HepG2 (cell line): ENCODE data around the gene C11orf58. TPM values are rescaled to one million over a fixed set of nuclear protein-coding genes. Genes with fewer than 3 reads are reported as not detected.

ENCODE experiments used
- GFI1 ChIP-seq: sonication (generic); formaldehyde crosslinking; IDR thresholded peaks from 2 replicates; pipeline ENCODE4 v1.5.0; 2020; ENCODE audit warnings: missing genetic modification reagents, mild to moderate bottlenecking, borderline replicate concordance
- HDAC6 ChIP-seq: fragments of 200-600 bp; sonication (generic); IDR thresholded peaks from 2 replicates; pipeline ENCODE4 v1.7.0; 2017; ENCODE audit warnings: mild to moderate bottlenecking, antibody characterized with exemption, low read length, low read depth
- ISX ChIP-seq: sonication (generic); formaldehyde crosslinking; conservative IDR thresholded peaks from 2 replicates; pipeline ENCODE4 v1.5.0; 2020; ENCODE audit warnings: missing genetic modification reagents
- MIER2 ChIP-seq: IDR thresholded peaks from 2 replicates; pipeline ENCODE4 v1.6.1; 2016; ENCODE audit warnings: missing biosample characterization, missing genetic modification reagents
- NCOA1 ChIP-seq: sonication (generic); formaldehyde crosslinking; IDR thresholded peaks from 2 replicates; pipeline ENCODE4 v1.9.0; 2021; ENCODE audit warnings: missing genetic modification reagents
- ZEB1 ChIP-seq: IDR thresholded peaks from 2 replicates; pipeline ENCODE4 v1.6.1; 2012; ENCODE audit warnings: mild to moderate bottlenecking, low read depth, inconsistent platforms; ENCODE audit not compliant: insufficient replicate concordance
- ZNF263 ChIP-seq: sonication (generic); formaldehyde crosslinking; IDR thresholded peaks from 2 replicates; pipeline ENCODE4 v1.4.0; 2020; ENCODE audit warnings: missing genetic modification reagents
- ZZZ3 ChIP-seq: sonication (generic); formaldehyde crosslinking; IDR thresholded peaks from 2 replicates; pipeline ENCODE4 v1.4.0; 2020; ENCODE audit warnings: missing genetic modification reagents, mild to moderate bottlenecking, borderline replicate concordance
- polyA plus RNA-seq, 8 experiments: library from polyadenylated mRNA; depleted of rRNA in 3 of 8; stranded (reverse) in 7 of 8; unstranded in 1 of 8; fragments of >200 nt; fragmentation: Illumina TruSeq in 4 of 8; extraction: Trizol in 4 of 8; gene quantifications; 2 replicates each; pipeline versions ENCODE4 v1.2.1 to v1.2.3, GENCODE V29; 2011 to 2016; ENCODE audit warnings: low read depth in 4 of 8, missing spikeins in 1 of 8, mixed read lengths in 1 of 8; ENCODE audit not compliant: insufficient read depth in 1 of 8
- total RNA-seq, 5 experiments: library from RNA; depleted of rRNA; stranded (reverse); fragments of >200 nt; fragmentation: Illumina TruSeq; extraction: Trizol; gene quantifications; 2 replicates each; pipeline ENCODE4 v1.2.3, GENCODE V29; 2016; ENCODE audit warnings: low read depth in 1 of 5
- TF ChIP-seq, protein P1 (sequence below), 2 experiments: fragments of 450-650 bp in 1 of 2; sonication (generic) in 1 of 2; formaldehyde crosslinking; IDR thresholded peaks; 2 replicates each; pipeline versions ENCODE4 v1.5.0 to v1.8.0; 2020 to 2022; ENCODE audit warnings: mild to moderate bottlenecking in 1 of 2, missing genetic modification reagents in 1 of 2
- TF ChIP-seq, protein P2 (sequence below): sonication (generic); formaldehyde crosslinking; conservative IDR thresholded peaks from 2 replicates; pipeline ENCODE4 v1.5.0; 2020; ENCODE audit warnings: missing genetic modification reagents

The C11orf58 gene
- total and polyA plus RNA-seq, 2 of the 13 experiments (the other 11 are each of a cell fraction or from before 2014, with no cell fraction given), result 83.8 to 167 TPM

DNA sequence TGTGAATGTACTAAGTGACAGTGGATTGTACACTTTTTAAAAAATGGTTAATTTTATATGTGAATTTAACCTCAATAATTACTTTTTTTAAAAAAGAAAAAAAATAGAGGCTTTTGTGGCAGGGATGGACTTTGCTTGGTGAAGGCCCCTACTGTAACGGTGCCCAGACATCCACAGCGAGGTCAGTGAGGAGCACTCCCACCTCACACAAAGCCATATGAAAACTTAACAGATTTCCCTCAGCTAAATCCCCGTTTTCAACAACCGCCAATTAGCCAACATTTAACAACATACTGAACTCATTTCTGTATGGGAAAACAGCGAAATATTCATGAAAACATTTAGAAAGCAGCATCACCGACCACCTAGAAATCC lies 642 bp upstream of the C11orf58 start (continued):
- TF ChIP-seq GFI1, result peak; percentile 16; the same call in 1 of the 2 replicates
- TF ChIP-seq, protein P1, sequence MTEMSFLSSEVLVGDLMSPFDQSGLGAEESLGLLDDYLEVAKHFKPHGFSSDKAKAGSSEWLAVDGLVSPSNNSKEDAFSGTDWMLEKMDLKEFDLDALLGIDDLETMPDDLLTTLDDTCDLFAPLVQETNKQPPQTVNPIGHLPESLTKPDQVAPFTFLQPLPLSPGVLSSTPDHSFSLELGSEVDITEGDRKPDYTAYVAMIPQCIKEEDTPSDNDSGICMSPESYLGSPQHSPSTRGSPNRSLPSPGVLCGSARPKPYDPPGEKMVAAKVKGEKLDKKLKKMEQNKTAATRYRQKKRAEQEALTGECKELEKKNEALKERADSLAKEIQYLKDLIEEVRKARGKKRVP (CRISPR knock-in tag; IDR thresholded peaks at IDR 0.05), result no peak
- no peak for TF ChIP-seq ZEB1
- TF ChIP-seq ZZZ3, result no peak
- TF ChIP-seq NCOA1 (CRISPR knock-in tag), result peak; percentile 38; the same call in 1 of the 2 replicates
- TF ChIP-seq HDAC6, result no peak
- no peak for TF ChIP-seq ISX (CRISPR knock-in tag)
- TF ChIP-seq, protein P2, sequence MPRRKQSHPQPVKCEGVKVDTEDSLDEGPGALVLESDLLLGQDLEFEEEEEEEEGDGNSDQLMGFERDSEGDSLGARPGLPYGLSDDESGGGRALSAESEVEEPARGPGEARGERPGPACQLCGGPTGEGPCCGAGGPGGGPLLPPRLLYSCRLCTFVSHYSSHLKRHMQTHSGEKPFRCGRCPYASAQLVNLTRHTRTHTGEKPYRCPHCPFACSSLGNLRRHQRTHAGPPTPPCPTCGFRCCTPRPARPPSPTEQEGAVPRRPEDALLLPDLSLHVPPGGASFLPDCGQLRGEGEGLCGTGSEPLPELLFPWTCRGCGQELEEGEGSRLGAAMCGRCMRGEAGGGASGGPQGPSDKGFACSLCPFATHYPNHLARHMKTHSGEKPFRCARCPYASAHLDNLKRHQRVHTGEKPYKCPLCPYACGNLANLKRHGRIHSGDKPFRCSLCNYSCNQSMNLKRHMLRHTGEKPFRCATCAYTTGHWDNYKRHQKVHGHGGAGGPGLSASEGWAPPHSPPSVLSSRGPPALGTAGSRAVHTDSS, result 0 out of 2 replicates have a peak, but pooled peaks have one; percentile 16
- TF ChIP-seq ZNF263 (CRISPR knock-in tag), result peak; percentile 93
- no peak for TF ChIP-seq MIER2
